ENCODE data around the gene PSMA5.
"Not testable (repeated sequence)": the region's sequence is repeated elsewhere in the genome, so short reads cannot be mapped to it uniquely, and the experiment has no call there.

Gene PSMA5

DNA sequence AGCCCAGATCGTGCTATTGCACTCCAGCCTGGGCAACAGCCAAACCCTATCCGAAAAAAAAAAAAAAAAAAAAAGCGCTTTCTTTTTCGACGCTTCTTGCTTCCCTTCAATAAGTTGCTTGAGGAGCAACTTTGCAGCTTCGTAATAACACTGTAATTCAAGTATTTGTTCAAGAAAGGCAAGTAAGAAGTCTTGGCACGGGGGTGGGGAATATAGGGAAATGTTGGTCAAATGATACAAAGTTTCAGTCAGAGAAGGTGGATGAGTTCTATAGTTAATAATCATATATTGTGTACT, 871 bp upstream of the PSMA5 start:
- peak; percentile 8 for DNase-seq

DNA sequence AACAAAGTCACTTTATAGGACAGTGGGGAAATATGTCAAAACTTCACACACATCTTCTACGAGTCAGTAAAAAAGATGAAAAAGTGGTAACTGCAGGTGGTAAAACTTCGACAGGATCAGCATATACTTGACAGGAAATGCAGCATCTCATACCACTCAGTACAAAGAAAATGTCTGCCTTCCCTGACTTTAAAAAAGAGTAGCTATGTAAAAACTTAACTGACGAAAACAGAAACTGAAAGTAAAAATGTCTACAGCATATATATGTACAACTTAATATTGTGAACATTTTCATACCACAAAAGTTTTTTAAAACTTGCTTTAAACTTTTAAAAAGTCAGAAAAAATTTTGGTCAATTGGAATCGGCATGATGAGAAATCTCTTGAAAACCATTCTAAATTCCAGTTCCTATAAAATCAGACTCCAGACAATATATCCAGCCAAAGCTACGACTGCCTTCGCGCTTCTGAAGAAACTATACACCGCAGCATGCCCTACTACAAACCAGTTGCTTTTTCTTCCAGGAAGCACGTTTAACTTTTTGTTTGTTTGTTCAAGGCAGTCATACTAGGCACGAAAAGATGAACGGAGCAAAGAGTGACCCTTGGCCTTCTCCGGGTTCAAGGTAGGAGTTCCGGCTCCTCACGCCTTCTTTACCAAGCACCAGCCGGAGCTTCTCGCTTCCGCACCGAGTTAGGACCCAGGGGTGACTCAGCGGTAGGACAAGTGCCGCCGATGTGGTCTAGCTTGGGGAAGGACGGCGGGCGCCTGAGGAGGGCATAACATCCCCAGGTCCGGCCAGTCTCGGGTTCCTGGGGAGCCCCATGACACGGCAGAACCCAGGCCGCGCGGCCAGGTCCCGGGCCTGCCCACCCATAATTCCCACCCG, 612 bp downstream of the PSMA5 start:
- DNase-seq, result peak; percentile 43

DNA sequence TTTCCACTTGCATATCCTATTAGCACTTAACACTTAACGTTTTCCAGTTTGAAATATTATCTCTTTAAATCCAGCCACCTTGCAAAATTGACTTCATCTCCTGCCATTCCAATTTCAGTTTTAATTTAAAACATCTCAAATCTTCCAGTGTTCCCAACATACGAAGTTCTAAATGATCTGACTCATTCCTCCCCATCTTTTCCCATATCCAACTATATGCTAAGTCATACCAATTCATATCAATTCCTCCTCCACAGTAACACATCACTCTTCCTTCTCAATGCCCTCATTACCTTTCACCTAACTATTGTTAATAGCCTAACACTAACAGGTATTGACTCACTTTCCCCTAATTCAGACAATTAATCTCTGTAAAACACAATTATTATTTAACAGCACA, 2.8 kb downstream of the PSMA5 start:
- no peak for DNase-seq

DNA sequence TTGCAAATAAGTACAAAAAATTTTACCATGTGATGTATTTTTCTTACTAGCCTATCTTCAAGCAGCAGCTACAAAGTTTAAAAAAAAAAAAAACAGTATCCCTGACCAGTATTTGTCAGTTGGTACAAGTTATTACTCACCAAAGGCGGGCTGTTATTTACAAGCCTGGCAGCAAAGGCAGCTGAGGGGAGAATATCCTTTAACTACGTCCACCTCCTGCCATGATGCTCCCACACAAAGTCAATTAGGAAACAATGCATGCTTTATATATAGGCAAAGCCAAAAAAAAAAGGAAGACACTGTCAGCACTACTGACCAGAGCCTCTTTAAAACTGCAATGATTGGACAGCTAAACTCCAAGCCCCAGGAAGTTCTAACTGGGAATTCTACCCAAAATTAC, 13.7 kb downstream of the PSMA5 start:
- no peak for DNase-seq

DNA sequence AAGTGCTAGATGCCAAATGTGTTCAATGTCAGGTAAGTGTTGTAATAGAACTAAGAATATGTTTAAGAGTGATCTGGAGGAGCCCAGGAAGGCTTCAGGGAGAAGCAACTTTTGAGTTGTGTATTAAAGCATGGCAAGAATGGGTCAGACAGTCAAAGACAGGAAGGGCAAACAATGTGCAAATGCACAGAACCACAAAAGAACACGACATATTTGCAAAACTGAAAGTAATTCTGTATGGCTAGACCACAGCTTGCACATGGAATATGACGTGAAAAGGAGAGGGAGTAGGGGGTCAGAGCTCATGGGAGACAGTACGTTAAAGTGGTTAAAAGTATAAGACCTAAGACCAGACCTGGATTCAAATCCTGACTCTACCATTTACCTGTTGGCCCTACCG, 21.4 kb downstream of the PSMA5 start:
- DNase-seq, result no peak

DNA sequence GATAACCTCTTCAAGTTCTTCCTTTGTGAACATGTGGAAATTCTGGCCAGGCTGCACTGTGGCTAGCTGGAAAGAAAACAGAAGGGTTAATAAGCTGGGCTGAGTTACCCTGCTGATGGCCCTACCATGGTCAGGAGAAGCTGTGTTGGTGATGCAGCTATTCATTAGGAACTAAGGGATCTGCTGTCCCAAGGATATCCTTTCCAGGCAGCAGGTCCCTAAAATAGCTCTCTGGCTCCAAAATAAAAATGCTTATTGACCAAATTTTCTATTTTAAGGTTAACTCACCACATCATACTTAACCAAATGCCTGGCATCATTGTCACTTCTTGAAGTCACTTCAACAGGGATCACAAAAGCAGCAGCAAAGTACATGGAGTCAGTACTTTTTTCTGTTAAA, 24.2 kb downstream of the PSMA5 start:
- no peak for DNase-seq

DNA sequence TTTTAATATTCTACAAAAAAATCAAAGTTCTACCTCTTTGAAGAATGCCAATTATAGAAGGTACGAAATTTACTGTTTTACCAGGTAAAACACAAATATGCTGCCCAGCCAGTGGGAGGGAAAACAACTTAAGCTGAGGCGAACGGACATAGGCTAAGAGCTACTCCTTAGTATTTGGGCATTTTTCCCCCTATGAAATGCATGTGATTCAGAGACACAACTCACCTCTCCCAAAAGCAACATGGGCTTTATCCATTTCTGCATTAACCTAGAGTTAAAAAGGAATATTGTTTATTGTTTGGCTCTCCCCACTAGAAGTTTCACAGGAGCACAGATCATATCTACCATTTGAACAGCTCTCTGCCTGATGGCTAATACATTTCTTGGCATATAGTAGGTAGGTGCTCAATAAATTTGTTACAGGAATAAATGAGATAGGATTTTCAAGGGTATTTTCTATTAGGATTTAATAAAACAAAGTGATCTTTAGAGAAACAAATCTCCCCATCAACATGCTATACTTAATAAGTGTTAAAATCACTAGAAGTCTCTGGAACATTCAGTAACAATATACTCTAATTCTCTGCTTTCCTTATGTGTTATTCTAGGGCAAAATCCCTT, 26.1 kb downstream of the PSMA5 start:
- no peak for DNase-seq

DNA sequence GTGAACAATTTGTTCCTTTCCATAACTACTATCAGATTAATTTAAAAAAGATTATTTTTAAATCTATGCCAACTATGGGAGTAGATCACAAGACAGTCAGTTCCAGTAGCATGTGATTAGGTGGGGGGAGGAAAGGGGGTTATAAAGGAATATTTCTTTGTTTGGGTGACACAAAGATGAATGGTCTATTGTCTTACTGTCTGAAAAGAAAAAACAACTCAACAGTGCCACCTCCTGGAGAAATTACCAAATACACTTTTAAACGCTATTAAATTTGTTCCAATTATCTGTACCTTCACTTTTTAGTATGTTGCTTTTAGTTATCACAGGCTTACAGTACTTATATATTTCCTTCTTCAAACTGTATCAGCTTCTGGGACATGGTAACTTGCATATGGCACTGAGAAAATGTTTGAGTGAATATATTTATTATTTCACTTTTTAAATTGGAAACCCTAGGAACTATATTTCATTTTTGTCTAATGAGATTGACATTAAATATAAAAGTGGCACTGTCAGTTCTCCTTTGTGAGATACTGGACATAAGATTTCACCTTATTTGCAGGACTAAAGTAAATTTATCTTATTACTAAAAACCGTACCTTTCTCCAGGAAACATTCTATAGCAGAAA, 26.8 kb downstream of the PSMA5 start:
- peak; percentile 65 for DNase-seq

DNA sequence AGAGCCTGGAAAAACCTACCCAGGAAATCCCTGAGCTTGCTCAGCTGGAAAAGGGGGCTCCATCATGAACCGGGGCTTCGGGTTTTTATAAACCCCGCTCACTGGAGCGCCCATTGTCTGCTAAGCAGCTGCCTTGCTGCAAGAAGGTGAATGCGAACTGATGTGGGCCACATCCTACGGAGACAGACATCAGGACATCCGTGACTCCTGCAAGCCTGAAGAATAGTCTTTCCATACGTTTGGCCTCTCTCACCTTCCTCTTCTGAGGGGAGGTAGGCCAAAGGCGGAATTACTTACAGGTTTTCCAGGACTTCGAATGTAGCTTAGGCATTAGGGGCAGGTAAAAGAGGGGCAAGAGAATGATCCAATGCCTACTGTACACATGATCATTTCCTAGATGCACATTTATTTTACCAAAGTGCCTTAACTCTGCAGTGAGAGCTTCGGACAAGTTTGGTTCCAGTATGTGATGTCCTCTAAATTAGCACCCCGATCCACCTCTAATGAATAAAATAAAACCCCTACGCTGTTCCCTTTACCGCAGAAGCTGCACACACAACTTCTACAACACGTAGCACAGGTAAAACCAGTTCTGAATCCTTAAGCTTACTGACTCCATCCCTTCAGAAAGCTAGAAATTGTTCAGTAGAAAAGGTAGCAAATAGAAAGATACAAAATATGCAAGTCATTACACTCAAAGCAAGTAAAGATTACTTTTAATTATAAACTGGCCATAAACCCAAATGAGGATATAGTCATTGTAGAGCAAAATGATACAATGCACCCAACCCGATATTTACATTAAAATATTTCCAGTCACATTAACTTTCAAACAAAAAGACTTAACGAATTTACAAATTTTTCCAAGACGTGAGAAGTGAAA, 27.7 kb downstream of the PSMA5 start:
- DNase-seq, result no peak

DNA sequence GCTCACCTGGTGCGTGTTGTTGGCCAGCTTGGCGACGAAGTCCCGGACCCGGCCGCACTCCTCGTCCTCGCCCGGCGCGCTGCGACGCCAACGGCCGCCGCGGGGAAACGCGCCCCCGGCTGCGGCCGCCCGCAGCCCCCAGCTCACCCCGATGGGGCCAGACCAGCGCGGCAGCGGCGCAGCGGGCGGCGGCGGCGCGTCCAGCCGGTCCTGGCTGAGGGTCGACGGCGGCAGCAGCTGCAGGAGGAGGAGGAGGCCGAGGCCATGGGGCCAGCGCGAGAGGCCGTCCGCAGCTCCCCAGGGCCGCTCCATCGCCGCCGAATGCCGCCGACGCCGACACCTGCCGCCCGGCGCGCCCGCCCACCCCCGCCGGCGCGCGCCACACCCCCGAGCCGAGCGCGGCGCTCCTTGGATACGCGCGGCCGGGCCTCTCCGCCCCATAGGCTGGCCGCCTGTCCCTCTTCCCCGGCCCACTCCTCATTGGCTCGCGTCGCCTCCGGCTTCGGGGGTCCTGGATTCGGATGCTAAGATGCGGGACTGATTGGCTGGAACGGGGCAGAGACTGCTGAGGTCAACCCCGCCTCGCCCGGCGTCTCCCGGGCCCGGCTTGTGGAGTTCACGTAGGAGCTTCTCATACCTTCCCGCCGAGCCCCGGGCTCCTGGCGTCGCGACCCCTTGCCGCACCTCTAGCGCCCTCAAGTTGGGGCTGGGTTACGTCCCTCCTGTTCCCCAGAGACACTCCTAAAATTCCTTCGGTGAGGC, 28.5 kb downstream of the PSMA5 start, which contains the start of gene SORT1:
Gene SORT1 (minus strand): TSS at position 338 of the 762 bp plus-strand sequence. CDS start 26 bp downstream, at position 312.
- DNase-seq, result peak; percentile 76

DNA sequence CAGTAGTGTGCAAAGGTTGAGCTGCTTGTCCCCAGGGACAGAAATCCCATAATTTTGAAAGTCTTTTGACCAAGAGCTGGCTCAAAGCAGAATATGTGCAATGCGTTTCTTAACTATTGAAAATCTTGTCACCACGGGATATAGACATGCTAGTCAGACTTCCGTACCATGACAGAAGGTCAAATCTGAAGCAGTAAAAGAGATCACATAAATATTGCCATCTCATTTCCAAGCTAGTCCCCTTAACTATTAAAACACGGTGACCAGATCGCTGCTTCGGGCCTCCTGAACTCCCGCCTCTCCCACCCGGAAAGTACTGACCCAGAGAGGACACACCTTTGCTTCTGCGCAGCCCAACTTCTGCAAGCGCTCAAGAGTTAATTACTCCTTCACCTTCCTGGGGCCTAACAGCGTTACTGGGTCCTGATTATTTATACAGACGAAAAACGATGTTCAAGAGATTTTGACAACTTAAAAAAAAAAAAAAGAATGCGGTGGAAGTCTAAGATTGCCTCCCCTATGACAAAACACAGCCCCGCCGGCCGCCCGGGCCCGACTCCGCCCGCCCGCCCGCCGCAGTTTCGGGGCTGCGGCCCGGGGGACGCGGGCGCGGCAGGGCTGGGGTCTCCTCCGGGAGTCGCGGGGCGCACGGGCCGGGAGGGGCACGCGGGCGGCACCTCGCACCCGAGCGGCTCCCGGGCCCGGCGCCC, 29.2 kb downstream of the PSMA5 start:
- no peak for DNase-seq

DNA sequence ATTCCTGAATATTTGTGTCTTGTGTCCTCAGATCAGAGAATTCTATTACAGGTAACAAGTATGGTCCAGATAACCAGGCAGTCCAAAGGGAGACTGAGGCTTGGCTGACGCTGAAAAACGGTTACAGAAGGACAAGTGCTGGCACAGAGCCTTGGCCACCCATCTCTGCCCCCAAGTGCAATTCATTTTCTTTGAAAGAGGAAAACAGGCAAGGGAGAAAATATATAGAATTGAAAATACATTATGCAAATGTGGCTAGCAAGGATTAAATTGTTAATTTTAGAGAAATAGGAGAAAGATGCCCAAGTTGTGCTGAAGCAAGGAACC, 29.8 kb downstream of the PSMA5 start:
- no peak for DNase-seq

DNA sequence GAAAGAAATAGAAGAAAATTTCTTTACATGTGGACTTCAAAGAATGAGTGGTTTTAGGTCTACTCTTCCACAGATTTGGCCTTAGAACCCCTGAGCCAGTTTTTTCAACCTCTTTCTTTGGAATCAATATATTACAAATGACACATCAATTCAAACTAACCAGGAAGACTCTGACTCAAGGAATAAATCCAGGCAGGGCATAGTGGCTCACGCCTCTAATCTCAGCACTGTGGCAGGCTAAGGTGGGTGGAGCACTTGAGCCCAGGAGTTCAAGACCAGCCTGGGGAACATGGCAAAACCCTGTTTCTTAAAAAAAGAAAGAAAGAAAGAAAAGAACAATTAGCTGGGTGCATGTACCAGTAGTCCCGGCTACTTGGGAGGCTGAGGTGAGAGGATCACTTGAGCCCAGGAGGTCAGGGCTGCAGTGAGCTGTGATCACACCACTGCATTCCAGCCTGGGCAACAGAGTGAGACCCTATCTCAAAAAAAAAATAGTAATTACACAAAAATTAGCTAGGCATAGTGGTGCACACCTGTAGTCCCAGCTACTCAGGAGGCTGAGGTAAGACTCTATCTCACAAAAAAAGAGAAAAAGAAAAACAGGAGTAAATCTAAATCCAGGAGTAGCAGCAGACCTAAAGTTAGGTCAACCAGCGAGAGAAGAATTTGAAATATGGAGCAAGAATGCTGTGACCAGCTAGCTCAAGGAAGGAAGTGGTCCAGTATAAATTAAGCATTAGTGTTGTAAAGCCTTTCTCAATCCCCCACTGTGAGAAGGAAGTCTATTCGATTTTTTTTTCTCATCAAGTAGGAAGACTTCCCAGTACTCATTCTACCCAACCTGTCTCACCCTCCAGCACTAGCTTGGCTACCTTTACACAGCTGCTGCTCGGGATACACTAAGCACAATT, 30.4 kb downstream of the PSMA5 start:
- no peak for DNase-seq

DNA sequence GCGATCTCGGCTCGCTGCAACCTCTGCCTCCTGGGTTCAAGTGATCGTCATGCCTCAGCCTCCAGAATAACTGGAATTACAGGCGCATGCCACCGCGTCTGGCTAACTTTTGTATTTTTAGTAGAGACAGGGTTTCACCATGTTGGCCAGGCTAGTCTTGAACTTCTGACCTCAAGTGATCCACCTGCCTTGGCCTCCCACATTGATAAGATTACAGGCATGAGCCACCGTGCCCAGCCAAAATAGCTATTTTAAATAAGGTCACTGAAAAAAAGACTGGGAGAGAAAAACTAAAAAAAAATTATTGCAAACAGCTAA, 31.0 kb downstream of the PSMA5 start:
- not testable (repeated sequence) for DNase-seq

DNA sequence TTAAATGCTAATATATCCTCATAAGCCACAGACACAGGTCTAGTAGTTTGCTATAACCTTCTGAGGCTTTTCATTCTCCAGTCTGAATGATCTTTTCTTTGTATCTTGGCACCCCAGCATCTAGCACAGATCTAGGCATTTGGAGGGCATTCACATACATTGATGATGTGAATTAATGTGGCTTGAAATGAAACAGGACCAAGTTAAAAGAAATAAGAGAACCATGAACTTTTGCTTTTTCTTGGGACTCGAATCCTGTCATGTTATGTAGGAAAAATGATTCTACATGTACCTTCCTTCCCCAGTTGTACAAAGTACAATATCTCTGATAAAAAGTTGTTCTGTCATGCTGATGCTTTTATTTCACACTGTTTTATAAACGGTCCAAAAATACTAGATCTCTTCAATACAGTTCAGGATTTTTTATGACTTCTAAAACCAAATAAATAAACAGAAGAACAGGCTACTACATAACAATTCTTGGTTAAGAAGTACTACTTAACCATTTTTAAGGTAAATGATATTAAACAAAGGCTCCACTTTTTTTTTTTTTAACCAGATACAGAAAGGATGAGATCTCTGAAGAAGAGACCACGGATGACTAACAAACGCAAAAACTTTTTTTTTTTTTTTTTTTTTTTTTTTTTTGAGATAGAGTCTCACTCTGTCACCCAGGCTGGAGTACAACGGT, 31.5 kb downstream of the PSMA5 start:
- DNase-seq, result no peak

DNA sequence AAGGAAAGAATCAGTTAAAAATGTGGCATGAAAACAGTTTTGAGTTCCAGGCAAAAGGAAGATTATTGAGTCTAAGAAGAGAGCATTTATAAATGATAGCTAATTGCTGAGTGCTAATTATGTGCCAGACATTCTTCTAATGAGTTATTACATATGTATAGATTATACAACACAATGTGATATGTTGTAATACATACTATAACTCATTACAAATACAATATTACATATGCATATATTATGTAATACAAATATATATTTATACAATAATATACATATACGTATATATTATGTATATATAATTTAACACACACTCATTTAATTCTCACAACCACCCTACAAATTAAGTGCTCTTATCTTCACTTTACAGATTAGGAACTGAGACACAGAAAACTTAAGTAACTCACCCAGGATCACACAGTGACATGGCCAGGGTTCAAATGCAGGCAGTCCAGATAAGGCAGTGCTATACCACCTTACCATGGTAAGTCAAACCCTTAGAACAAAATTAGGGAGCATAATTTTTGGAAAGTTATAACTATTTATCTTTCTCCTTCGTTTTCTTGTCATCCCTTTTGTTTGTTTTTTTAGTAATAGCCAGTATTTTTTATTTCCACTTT, 32.5 kb downstream of the PSMA5 start:
- no peak for DNase-seq

DNA sequence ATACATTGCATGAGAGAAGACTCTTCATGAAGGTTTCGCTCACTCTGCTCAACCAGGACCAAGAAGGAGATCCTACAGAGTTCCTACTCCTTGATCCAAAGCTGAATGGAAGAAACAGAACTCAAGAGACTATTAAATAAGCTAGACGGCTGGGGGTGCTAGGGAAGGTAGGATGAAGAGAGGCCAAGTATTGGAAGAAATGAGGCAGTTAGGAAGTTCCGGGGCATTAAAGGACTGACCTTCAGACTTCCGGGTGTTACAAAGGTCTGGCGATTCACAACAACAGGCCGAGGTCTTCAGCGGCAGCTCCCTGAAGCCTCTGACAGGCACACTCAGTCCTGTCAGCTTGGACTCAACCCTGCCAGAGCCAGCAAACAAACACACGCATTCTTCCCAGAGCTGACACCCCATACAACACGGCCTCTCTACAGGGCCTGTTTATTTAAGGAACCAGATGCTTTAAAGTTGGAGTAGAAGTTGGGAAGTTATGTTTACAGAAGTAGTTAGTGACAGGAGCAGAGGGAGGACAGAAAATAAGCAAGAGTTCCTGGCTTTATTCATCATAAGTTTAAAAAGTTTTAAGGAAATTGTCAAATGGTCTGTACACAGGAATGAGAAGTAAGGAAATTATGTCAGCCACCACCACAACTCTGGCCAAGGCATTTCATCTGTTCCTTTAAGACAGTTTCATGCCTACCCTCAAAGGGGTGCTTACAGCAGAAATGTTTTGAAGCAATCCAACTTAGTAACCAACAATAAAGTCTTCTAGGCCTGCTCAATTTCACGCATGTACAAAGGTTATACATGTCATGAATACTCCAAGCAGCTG, 33.2 kb downstream of the PSMA5 start:
- peak; percentile 47 for DNase-seq

DNA sequence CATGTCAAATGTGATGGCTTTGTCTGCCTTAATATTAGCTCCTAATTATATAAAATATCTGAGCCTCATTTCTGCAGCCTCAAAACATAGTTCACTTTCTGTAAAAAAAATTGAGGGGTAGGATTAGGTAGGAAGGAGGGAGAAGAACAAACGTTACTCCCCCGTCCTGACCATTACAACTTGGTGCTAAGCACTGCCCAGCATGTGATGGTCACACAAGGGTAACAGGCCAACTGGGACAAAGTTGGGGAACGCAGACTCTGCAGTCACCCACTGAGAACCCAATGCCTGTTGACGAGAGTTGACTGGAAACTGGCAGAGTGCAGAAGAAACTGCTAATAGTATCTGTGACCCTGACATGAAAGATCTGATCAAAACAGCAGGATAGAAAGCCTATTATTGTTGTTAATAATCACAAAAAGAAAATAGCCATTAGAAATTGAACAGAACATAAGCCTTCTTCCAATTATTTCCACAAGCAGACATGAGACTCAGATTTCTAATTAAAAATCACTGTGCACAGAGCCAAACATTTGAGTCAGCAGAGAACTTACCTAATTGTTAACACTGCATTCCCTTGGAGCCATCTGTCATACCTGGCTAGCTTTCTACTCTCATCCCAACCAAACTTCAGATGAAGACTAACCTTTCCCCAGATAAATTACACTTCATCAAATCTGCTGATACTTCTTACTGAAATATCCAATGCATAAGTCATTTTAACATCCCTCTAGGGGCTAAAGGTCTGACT, 34.0 kb downstream of the PSMA5 start:
- DNase-seq, result peak; percentile 21

Data from RPMI8226 (cell line).